Muscle of back (tissue), 13 donors: ENCODE results near the gene INSM2. TPM values are rescaled to one million over a fixed set of nuclear protein-coding genes. Genes with fewer than 3 reads are reported as not detected.

Experiments used
- DNase-seq, 3 donors: peaks; one replicate each; pipeline versions ENCODE4 v3.0.0 to v3.0.0-alpha.2; 2013
- long read RNA-seq, 9 donors: transcript quantifications; one replicate each; lab custom pipeline, GENCODE V29; 2026
- polyA plus RNA-seq, 10 donors: library from polyadenylated mRNA; unstranded; fragments of 120-200 nt; gene quantifications; one replicate each; pipeline ENCODE4 v1.2.1, GENCODE V29; 2013; ENCODE audit not compliant: insufficient read length in 10 of 10

The INSM2 gene
- polyA plus RNA-seq: under 1 TPM in 1 of 10 donors, not detected in 9; 0.09 TPM
- long read RNA-seq, donor 1: 0 reads
- long read RNA-seq, donor 2: 0 reads
- long read RNA-seq, donor 3: 0 reads
- long read RNA-seq, donor 4: 0 reads
- long read RNA-seq, donor 5: 0 reads
- long read RNA-seq, donor 6: 0 reads
- long read RNA-seq, donor 7: 0 reads
- long read RNA-seq, donor 8: 0 reads
- long read RNA-seq, donor 9: 0 reads

GRCh38 chr14:35533357-35534207 is at the start of gene INSM2:
Gene INSM2, plus strand, starts transcription at chr14:35534164. Its CDS starts 89 bp downstream, at chr14:35534253.
- peak; percentile 11 to 64 (median 39) for DNase-seq

GRCh38 chr14:35492569-35493014 is 41.4 kb upstream of the INSM2 start:
- no peak for DNase-seq

- DNase-seq: no peak
Measured at GRCh38 chr14:35495278-35495677, 38.7 kb upstream of the INSM2 start.

- DNase-seq: no peak
Measured at GRCh38 chr14:35499180-35499579, 34.8 kb upstream of the INSM2 start.

- no peak for DNase-seq
Measured at GRCh38 chr14:35503646-35504045, 30.3 kb upstream of the INSM2 start.

- no peak for DNase-seq
Measured at GRCh38 chr14:35504260-35504659, 29.7 kb upstream of the INSM2 start.

GRCh38 chr14:35506461-35506860 is 27.5 kb upstream of the INSM2 start:
- no peak for DNase-seq

GRCh38 chr14:35506927-35507326 is 27.0 kb upstream of the INSM2 start:
- peak in 1 of 3 donors; percentile 11 for DNase-seq

- DNase-seq: no peak
Measured at GRCh38 chr14:35509846-35510245, 24.1 kb upstream of the INSM2 start.

GRCh38 chr14:35512765-35513164 is 21.2 kb upstream of the INSM2 start:
- no peak for DNase-seq

GRCh38 chr14:35515916-35516315 is 18.0 kb upstream of the INSM2 start:
- no peak for DNase-seq

GRCh38 chr14:35519986-35520385 is 14.0 kb upstream of the INSM2 start:
- DNase-seq: no peak

GRCh38 chr14:35525695-35526094 is 8.3 kb upstream of the INSM2 start:
- DNase-seq: no peak

- DNase-seq: no peak
Measured at GRCh38 chr14:35526962-35527361, 7.0 kb upstream of the INSM2 start.

GRCh38 chr14:35531960-35532747 is 1.8 kb upstream of the INSM2 start:
- no peak for DNase-seq

- no peak for DNase-seq
Measured at GRCh38 chr14:35532783-35533356, 1.1 kb upstream of the INSM2 start.

- DNase-seq: no peak
Measured at GRCh38 chr14:35534208-35534872, 376 bp downstream of the INSM2 start.

- DNase-seq: peak; percentile 47 to 91 (median 84)
Measured at GRCh38 chr14:35534873-35535482, 1.0 kb downstream of the INSM2 start.

GRCh38 chr14:35535483-35536112 is 1.6 kb downstream of the INSM2 start:
- no peak for DNase-seq

GRCh38 chr14:35539969-35540368 is 6.0 kb downstream of the INSM2 start:
- no peak for DNase-seq
